GM12872 (cell line): ENCODE data around the gene ANKS1B.

Experiments used
- TF ChIP-seq, protein P1 (sequence below): IDR thresholded peaks from 3 replicates; pipeline ENCODE4 v1.5.1; 2011; ENCODE audit warnings: low read depth, mild to moderate bottlenecking, low read length, moderate library complexity; ENCODE audit not compliant: insufficient read depth

ANKS1B gene

DNA sequence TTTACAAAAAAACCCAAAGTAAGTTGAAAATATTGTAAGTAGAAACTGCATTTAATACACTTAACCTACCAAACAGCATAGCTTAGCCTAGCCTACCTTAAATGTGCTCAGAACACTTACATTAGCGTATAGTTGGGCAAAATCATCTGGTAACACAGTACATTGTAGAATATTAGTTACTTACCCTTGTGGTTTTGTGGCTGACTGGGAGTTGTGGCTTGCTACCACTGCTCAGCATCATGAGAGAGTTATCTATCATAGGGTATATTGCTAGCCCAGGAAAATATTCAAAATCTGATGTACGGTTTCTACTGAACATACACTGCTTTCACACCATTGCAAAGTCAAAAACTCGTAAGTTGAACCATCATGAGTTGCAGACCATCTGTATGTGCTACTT is 478.9 kb downstream of the ANKS1B start:
- TF ChIP-seq, protein P1, sequence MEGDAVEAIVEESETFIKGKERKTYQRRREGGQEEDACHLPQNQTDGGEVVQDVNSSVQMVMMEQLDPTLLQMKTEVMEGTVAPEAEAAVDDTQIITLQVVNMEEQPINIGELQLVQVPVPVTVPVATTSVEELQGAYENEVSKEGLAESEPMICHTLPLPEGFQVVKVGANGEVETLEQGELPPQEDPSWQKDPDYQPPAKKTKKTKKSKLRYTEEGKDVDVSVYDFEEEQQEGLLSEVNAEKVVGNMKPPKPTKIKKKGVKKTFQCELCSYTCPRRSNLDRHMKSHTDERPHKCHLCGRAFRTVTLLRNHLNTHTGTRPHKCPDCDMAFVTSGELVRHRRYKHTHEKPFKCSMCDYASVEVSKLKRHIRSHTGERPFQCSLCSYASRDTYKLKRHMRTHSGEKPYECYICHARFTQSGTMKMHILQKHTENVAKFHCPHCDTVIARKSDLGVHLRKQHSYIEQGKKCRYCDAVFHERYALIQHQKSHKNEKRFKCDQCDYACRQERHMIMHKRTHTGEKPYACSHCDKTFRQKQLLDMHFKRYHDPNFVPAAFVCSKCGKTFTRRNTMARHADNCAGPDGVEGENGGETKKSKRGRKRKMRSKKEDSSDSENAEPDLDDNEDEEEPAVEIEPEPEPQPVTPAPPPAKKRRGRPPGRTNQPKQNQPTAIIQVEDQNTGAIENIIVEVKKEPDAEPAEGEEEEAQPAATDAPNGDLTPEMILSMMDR: no peak

DNA sequence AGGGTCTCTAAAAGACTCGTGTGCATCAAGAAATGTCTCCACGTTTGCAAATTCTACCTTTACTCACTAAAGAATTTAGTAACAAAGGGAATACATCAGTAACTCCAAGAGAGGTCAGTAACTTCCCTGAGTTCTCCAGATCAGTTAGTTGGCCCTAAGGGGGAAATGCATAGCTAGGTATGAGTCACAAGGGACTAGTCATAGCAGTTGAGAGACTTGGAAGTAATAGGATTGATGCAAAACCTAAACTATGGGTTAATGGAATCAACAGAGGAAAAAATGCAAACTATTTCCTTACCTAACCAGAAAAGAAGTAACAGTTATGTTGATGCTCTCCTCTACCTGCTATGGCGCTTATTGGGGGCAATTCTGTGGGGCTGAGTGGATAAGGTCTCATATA is 486.0 kb downstream of the ANKS1B start:
- TF ChIP-seq, protein P1: no peak

DNA sequence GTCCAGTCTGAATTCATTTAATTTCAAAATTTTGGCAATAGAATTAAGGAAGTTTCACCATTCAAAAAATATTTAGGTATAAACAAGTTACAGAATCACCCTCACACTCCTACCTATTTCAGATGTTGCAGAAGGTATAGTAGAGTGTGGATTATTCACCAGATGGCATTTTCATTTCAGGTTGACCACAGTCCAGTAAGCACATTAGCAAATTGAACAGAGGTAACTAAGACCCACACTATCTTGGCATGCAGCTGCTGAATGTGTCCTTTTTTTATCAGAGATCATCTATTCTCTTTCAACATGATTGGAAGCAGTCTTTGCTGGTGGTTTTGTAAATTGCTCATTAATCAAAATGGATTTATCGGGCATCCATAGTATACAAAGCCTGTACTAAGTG is 488.9 kb downstream of the ANKS1B start:
- TF ChIP-seq, protein P1: no peak

DNA sequence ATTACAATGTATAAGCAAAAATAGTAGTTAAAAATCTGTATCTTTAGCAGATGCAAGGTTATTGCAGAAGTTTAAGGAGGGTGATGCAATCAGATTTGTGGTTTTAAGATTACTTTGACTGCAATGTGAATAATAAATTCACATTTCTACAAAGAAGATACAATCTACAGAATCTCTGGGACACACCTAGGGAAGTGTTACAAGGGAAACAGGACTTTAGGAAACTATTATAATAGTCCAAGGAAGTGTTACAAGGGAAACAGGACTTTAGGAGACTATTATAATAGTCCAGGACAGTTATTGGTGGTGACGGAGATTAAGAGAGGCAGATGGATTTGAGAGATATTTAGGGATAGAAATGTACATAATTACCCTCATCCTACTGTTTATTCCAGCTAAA is 491.5 kb downstream of the ANKS1B start:
- TF ChIP-seq, protein P1: no peak

DNA sequence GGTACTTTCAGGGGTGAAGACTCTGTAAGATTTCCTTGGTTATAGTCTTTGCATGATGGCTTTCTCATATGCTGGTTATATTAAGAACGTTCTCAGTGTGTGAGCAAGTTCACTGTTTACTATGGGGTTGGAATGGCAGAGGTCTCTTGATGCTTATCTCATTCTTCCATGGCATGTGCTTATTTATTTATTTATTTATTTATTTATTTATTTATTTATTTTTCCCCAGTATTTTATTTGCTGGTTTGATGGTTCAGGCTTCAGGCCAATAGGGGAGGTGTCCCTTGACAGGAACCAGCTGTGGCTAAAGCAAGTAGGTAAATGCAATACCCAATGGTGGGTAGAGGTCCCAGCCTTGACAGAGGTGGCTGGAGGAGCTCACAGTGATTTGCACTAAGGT is 498.5 kb downstream of the ANKS1B start:
- TF ChIP-seq, protein P1: no peak

DNA sequence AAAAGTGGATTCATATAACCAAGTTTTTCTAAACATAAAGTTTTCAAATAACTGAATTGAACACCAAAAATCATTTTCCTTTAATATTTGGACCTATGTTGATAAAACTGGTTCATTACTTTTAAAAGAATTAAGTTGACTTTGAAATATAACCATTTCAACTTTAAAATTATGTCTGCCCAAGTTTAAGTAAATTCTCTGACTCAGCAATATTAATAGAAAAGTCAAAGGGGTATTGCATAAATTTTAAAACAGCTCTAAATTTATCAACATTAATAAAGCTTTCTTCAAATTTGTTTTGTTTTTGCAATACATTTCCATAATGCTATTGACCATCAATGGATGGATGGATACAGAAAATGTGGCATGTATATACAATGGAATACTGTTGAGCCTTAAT is 505.6 kb downstream of the ANKS1B start:
- TF ChIP-seq, protein P1: no peak

DNA sequence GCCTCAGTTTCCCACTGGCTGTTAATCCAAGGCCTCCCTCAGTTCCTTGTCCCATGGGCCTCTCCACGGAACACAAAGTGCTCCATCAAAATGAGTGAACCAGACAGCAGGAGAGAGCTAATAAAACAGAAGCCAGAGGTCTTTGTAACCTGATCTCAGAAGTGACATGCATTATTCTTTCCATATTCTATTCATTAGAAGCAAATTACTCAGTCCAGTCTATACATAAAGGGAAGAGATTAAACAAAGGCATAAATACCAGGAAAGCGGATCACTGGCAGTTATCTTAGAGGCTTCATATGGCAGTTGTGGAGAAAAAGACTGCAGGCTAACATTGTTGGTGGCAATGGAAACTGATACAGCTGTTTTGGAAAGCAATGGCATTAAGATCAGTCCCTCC is 507.8 kb downstream of the ANKS1B start:
- TF ChIP-seq, protein P1: no peak
